HG03521 (cell line): Measurements from ENCODE around the gene NCAPH2.

Experiments used
- ATAC-seq: cut with Tn5 transposase; IDR thresholded peaks from one replicate; pipeline ENCODE4 v1.9.1; 2021; ENCODE audit warnings: mild to moderate bottlenecking, moderate library complexity; ENCODE audit not compliant: unreplicated experiment

Gene NCAPH2

GRCh38 chr22:50507991-50508884, at the start of gene NCAPH2:
NCAPH2 (plus strand) TSS chr22:50508224; CDS start chr22:50508338, 114 bp downstream.
- ATAC-seq: peak; percentile 67

GRCh38 chr22:50459016-50459415, 49.0 kb upstream of the NCAPH2 start:
- ATAC-seq: no peak

GRCh38 chr22:50459496-50460140, 48.4 kb upstream of the NCAPH2 start:
- ATAC-seq: no peak

GRCh38 chr22:50460938-50461337, 47.1 kb upstream of the NCAPH2 start:
- no peak for ATAC-seq

- ATAC-seq: no peak
Measured at GRCh38 chr22:50461536-50461935, 46.5 kb upstream of the NCAPH2 start.

GRCh38 chr22:50461979-50462540, 46.0 kb upstream of the NCAPH2 start:
- no peak for ATAC-seq

- ATAC-seq: no peak
Measured at GRCh38 chr22:50463188-50463900, 44.7 kb upstream of the NCAPH2 start.

GRCh38 chr22:50464451-50464850, 43.6 kb upstream of the NCAPH2 start:
- no peak for ATAC-seq

GRCh38 chr22:50465066-50465930, 42.7 kb upstream of the NCAPH2 start:
- ATAC-seq: no peak

- ATAC-seq: no peak
Measured at GRCh38 chr22:50467341-50467740, 40.7 kb upstream of the NCAPH2 start.

- ATAC-seq: no peak
Measured at GRCh38 chr22:50467773-50468440, 40.1 kb upstream of the NCAPH2 start.

- no peak for ATAC-seq
Measured at GRCh38 chr22:50468626-50469025, 39.4 kb upstream of the NCAPH2 start.

GRCh38 chr22:50469377-50470305, 38.4 kb upstream of the NCAPH2 start:
- ATAC-seq: peak; percentile 57

GRCh38 chr22:50470491-50470890, 37.5 kb upstream of the NCAPH2 start:
- ATAC-seq: no peak

GRCh38 chr22:50471197-50471847, 36.7 kb upstream of the NCAPH2 start:
- ATAC-seq: no peak

GRCh38 chr22:50471962-50472361, 36.1 kb upstream of the NCAPH2 start:
- no peak for ATAC-seq

- ATAC-seq: no peak
Measured at GRCh38 chr22:50473088-50473487, 34.9 kb upstream of the NCAPH2 start.
